Kasumi-1 (cell line): Measurements from ENCODE around the gene CDKL1.
A peak's percentile ranks its signal among the peaks of the same experiment; 100 is the strongest.

Experiments
- DNase-seq, 2 experiments: peaks; one replicate each; lab custom pipeline; 2025; lab: John Stamatoyannopoulos, UW

The CDKL1 gene

GRCh38 chr14:50396631-50397389 is at the start of gene CDKL1:
CDKL1 (minus strand) TSS chr14:50396881; CDS start chr14:50395868, 1,013 bp downstream.
- peak; percentile 34 to 45 for DNase-seq

GRCh38 chr14:50434528-50434927 is 37.8 kb upstream of the CDKL1 start:
- no peak for DNase-seq

- no peak for DNase-seq
These were observed 35.5 kb upstream of the CDKL1 start for GRCh38 chr14:50432131-50432530.

- no peak for DNase-seq
These were observed 29.1 kb upstream of the CDKL1 start for GRCh38 chr14:50425816-50426215.

GRCh38 chr14:50425105-50425504 is 28.4 kb upstream of the CDKL1 start:
- no peak for DNase-seq

GRCh38 chr14:50423529-50423928 is 26.8 kb upstream of the CDKL1 start:
- DNase-seq, result no peak

- no peak for DNase-seq
These were observed 24.8 kb upstream of the CDKL1 start for GRCh38 chr14:50421499-50421898.

- DNase-seq, result no peak
These were observed 21.2 kb upstream of the CDKL1 start for GRCh38 chr14:50417853-50418252.

GRCh38 chr14:50410921-50411320 is 14.2 kb upstream of the CDKL1 start:
- DNase-seq, result no peak

GRCh38 chr14:50410071-50410470 is 13.4 kb upstream of the CDKL1 start:
- no peak for DNase-seq

- DNase-seq, result no peak
These were observed 10.6 kb upstream of the CDKL1 start for GRCh38 chr14:50407111-50407812.

- DNase-seq, result no peak
These were observed 6.7 kb upstream of the CDKL1 start for GRCh38 chr14:50403419-50403818.

- no peak for DNase-seq
These were observed 6.3 kb upstream of the CDKL1 start for GRCh38 chr14:50402965-50403364.

- DNase-seq, result no peak
These were observed 3.8 kb upstream of the CDKL1 start for GRCh38 chr14:50400461-50400860.

GRCh38 chr14:50399251-50400032 is 2.8 kb upstream of the CDKL1 start:
- DNase-seq, result no peak

- DNase-seq, result no peak
These were observed 1.5 kb upstream of the CDKL1 start for GRCh38 chr14:50398189-50398580.

GRCh38 chr14:50397390-50398188 is 908 bp upstream of the CDKL1 start:
- DNase-seq, result no peak

GRCh38 chr14:50395448-50395847 is 1.2 kb downstream of the CDKL1 start:
- DNase-seq, result no peak

- DNase-seq, result no peak
These were observed 2.0 kb downstream of the CDKL1 start for GRCh38 chr14:50394713-50395112.

GRCh38 chr14:50389668-50390441 is 6.8 kb downstream of the CDKL1 start:
- DNase-seq, result no peak
